GM12878 (cell line): ENCODE data around the gene ZDBF2. TPM values are rescaled to one million over a fixed set of nuclear protein-coding genes. Genes with fewer than 3 reads are reported as not detected.

ENCODE experiments used
- ATAC-seq: fragments of 200-7000 bp; cut with Tn5 transposase; 3 replicates; pipeline ENCODE4 v1.9.1; 2020; ENCODE audit warnings: mild to moderate bottlenecking, moderate library complexity
- BruUV-seq: library from RNA; stranded (reverse); fragments of 400-500 nt; replicated peaks from 2 replicates; lab custom pipeline; 2021; lab: Mats Ljungman, UMichigan
- CTCF ChIA-PET: fragments of 300-600 bp; sonication (Branson Sonifier 250); formaldehyde crosslinking; extraction: SDS; loops from one replicate; lab custom pipeline; 2021; ENCODE audit warnings: inconsistent platforms; lab: Yijun Ruan, JAX
- POLR2A ChIA-PET: fragments of 350-600 bp; formaldehyde crosslinking; extraction: SDS; loops from one replicate; lab custom pipeline; 2021; ENCODE audit warnings: inconsistent platforms; lab: Charles Lee
- RAD21 ChIA-PET: fragments of 300-600 bp; sonication (Branson Sonifier 250); formaldehyde crosslinking; loops from one replicate; lab custom pipeline; 2023; ENCODE audit warnings: antibody characterized with exemption; ENCODE audit not compliant: unreplicated experiment; lab: Charles Lee
- SMC1A ChIA-PET: fragments of 300-600 bp; sonication (Branson Sonifier 250); formaldehyde crosslinking; loops from one replicate; lab custom pipeline; 2023; ENCODE audit not compliant: unreplicated experiment, uncharacterized antibody; lab: Charles Lee
- DNase-seq: peaks from one replicate; pipeline ENCODE4 v3.0.0-alpha.2; 2011; ENCODE audit warnings: low read depth, low spot score
- FAIRE-seq: peaks from 3 replicates; lab custom pipeline; 2011; peaks lifted over from hg19 to GRCh38; lab: Jason Lieb, UNC
- H2AFZ ChIP-seq: 2 replicates; pipeline ENCODE4 v1.6.0; 2011; ENCODE audit warnings: low read depth, low read length, control low read depth; ENCODE audit not compliant: control insufficient read depth
- H3K27ac ChIP-seq: 2 replicates; pipeline ENCODE4 v1.5.1; 2011; ENCODE audit warnings: control low read depth; ENCODE audit not compliant: control insufficient read depth, insufficient read depth
- H3K27me3 ChIP-seq, 2 experiments: replicated peaks in 1 of 2; 2 replicates each; pipeline versions ENCODE4 v1.6.0 to v1.6.1; 2011; ENCODE audit warnings: low read length in 1 of 2; ENCODE audit not compliant: control insufficient read depth in 2 of 2, insufficient read depth in 2 of 2
- H3K36me3 ChIP-seq, 2 experiments: 2 replicates each; pipeline ENCODE4 v1.5.1; 2011; ENCODE audit warnings: low read length in 1 of 2; ENCODE audit not compliant: control insufficient read depth in 2 of 2, insufficient read depth in 2 of 2
- H3K4me1 ChIP-seq: 2 replicates; pipeline ENCODE4 v1.6.1; 2011; ENCODE audit warnings: mild to moderate bottlenecking, low read length, moderate library complexity, mixed read lengths; ENCODE audit not compliant: control insufficient read depth, insufficient read depth
- H3K4me2 ChIP-seq: 2 replicates; pipeline ENCODE4 v1.6.0; 2011; ENCODE audit warnings: control low read depth; ENCODE audit not compliant: control insufficient read depth, insufficient read depth
- H3K4me3 ChIP-seq: fragments of 200-600 bp; sonication (generic); 2 replicates; pipeline ENCODE4 v1.5.1; 2016
- H3K79me2 ChIP-seq: 2 replicates; pipeline ENCODE4 v1.6.0; 2011; ENCODE audit warnings: low read length; ENCODE audit not compliant: control insufficient read depth, insufficient read depth
- H3K9ac ChIP-seq: 2 replicates; pipeline ENCODE4 v1.8.0; 2011; ENCODE audit warnings: low read length, control low read depth, mixed read lengths; ENCODE audit not compliant: control insufficient read depth, insufficient read depth
- H3K9me3 ChIP-seq: replicated peaks from 3 replicates; pipeline ENCODE4 v1.5.1; 2011; ENCODE audit warnings: mild to moderate bottlenecking, low read length; ENCODE audit not compliant: control insufficient read depth, insufficient read depth
- H4K20me1 ChIP-seq: 2 replicates; pipeline ENCODE4 v1.6.0; 2011; ENCODE audit not compliant: control insufficient read depth, insufficient read depth
- EGR1 ChIP-seq, 2 experiments: IDR thresholded peaks; 1 replicate in 1 of 2; 2 replicates in 1 of 2; pipeline ENCODE4 v1.6.1; 2011 to 2012; ENCODE audit warnings: low read depth in 2 of 2, low read length in 2 of 2, borderline replicate concordance in 1 of 2, mild to moderate bottlenecking in 1 of 2, moderate library complexity in 1 of 2
- HDAC2 ChIP-seq: fragments of 200-600 bp; sonication (generic); IDR thresholded peaks from 2 replicates; pipeline ENCODE4 v1.6.1; 2017
- JUNB ChIP-seq: IDR thresholded peaks from 2 replicates; pipeline ENCODE4 v1.6.1; 2016; ENCODE audit warnings: antibody characterized with exemption, mild to moderate bottlenecking
- KLF5 ChIP-seq: fragments of 450-650 bp; IDR thresholded peaks from 2 replicates; pipeline ENCODE4 v1.6.1; 2014; ENCODE audit warnings: mild to moderate bottlenecking; ENCODE audit not compliant: partially characterized antibody
- MEF2A ChIP-seq: IDR thresholded peaks from 2 replicates; pipeline ENCODE4 v1.6.1; 2011; ENCODE audit warnings: low read depth, mild to moderate bottlenecking, low read length, moderate library complexity; ENCODE audit not compliant: insufficient read depth
- MEF2B ChIP-seq: fragments of 450-650 bp; IDR thresholded peaks from 2 replicates; pipeline ENCODE4 v1.6.1; 2018; ENCODE audit warnings: mild to moderate bottlenecking, moderate library complexity; ENCODE audit not compliant: partially characterized antibody, poor library complexity, severe bottlenecking
- MTA3 ChIP-seq: IDR thresholded peaks from 2 replicates; pipeline ENCODE4 v1.6.1; 2012; ENCODE audit warnings: low read length, inconsistent platforms, borderline replicate concordance
- PML ChIP-seq: IDR thresholded peaks from 2 replicates; pipeline ENCODE4 v1.6.1; 2012; ENCODE audit warnings: low read length, inconsistent platforms
- POU2F2 ChIP-seq: IDR thresholded peaks from 3 replicates; pipeline ENCODE4 v1.6.1; 2011; ENCODE audit warnings: low read depth, mild to moderate bottlenecking, low read length, borderline replicate concordance
- RBBP5 ChIP-seq: fragments of 200-600 bp; sonication (generic); conservative IDR thresholded peaks from 2 replicates; pipeline ENCODE4 v1.6.1; 2016
- RUNX3 ChIP-seq: IDR thresholded peaks from 2 replicates; pipeline ENCODE4 v1.6.1; 2012; ENCODE audit warnings: low read length, inconsistent platforms
- SKIL ChIP-seq: fragments of 450-650 bp; IDR thresholded peaks from 2 replicates; pipeline ENCODE4 v1.6.1; 2017; ENCODE audit warnings: mild to moderate bottlenecking, low read depth, inconsistent platforms; ENCODE audit not compliant: poor library complexity, severe bottlenecking
- SMARCA5 ChIP-seq: fragments of 450-650 bp; IDR thresholded peaks from 2 replicates; pipeline ENCODE4 v1.6.1; 2017; ENCODE audit warnings: mild to moderate bottlenecking
- YBX1 ChIP-seq: fragments of 450-650 bp; IDR thresholded peaks from 2 replicates; pipeline ENCODE4 v1.6.1; 2016; ENCODE audit warnings: antibody characterized with exemption
- ZNF274 ChIP-seq: IDR thresholded peaks from one replicate; pipeline ENCODE4 v1.8.0; 2011; ENCODE audit not compliant: insufficient read length, insufficient read depth
- ZSCAN29 ChIP-seq: fragments of 450-650 bp; IDR thresholded peaks from 2 replicates; pipeline ENCODE4 v1.6.1; 2017; ENCODE audit warnings: mild to moderate bottlenecking, moderate library complexity
- WGBS: methylation state at CpG from one replicate; pipeline ENCODE4 v1.1.6; 2016; ENCODE audit warnings: low lambda C conversion rate; ENCODE audit not compliant: insufficient replicate concordance, insufficient coverage; ENCODE audit errors: missing lambda C conversion rate; 5-methylcytosine and 5-hydroxymethylcytosine counted together
- in situ Hi-C: fragments of 300-500 bp; cut with MboI; formaldehyde crosslinking; loops from 9 replicates; pipeline ENCODE4 v1.14.3; 2018; ENCODE audit warnings: mixed read lengths
- intact Hi-C: fragments of 100-400 bp; cut with micrococcal nuclease; formaldehyde crosslinking; loops from one replicate; pipeline ENCODE4 v1.14.2; 2022; ENCODE audit not compliant: unreplicated experiment
- polyA plus RNA-seq, 11 experiments: library from polyadenylated mRNA; depleted of rRNA in 4 of 11; unstranded in 6 of 11; stranded (reverse) in 5 of 11; fragments of >200 nt; fragmentation: Nextera tagmentation in 4 of 11; fragmentation: Illumina TruSeq in 1 of 11; extraction: Ambion mirVana in 4 of 11; extraction: Trizol in 1 of 11; gene quantifications; 1 replicate in 1 of 11; 2 replicates in 10 of 11; pipeline versions ENCODE4 v1.2.1 to v1.2.3, GENCODE V29; 2011 to 2016; ENCODE audit warnings: inconsistent platforms in 2 of 11, missing spikeins in 2 of 11, low read depth in 1 of 11
- total RNA-seq, 4 experiments: library from RNA; depleted of rRNA in 3 of 4; stranded (reverse); fragments of >200 nt in 3 of 4; fragmentation: Illumina TruSeq in 1 of 4; extraction: Trizol in 1 of 4; gene quantifications; 2 replicates each; pipeline versions ENCODE4 v1.2.1 to v1.2.3, GENCODE V29; 2013 to 2021
- TF ChIP-seq, protein P1 (sequence below): IDR thresholded peaks from 2 replicates; pipeline ENCODE4 v1.6.1; 2012; ENCODE audit warnings: low read length, inconsistent platforms

ZDBF2 gene
- total and polyA plus RNA-seq, 10 of the 15 experiments (the other 5 are each of a cell fraction or from before 2014, with no cell fraction given), result 0.60 to 21.1 (median 4.2) TPM

DNA sequence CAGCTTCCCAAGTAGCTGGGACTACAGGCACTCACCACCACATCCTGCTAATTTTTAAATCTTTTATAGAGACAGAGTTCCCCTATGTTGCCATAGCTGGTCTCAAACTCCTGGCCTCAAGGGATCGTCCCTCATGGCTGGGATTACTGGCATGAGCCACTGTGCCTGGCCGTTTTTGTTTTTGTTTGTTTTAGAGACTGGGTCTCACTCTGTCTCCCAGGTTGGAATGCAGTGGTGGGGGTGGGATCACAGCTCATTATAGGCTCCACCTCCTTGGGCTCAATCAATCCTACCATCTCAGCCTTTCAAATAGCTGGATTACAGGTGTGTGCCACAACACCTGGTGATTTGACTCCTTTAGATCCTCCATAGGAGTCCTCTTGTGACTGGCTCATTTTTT lies 19.5 kb upstream of the ZDBF2 start (continued):
- TF ChIP-seq, protein P1, sequence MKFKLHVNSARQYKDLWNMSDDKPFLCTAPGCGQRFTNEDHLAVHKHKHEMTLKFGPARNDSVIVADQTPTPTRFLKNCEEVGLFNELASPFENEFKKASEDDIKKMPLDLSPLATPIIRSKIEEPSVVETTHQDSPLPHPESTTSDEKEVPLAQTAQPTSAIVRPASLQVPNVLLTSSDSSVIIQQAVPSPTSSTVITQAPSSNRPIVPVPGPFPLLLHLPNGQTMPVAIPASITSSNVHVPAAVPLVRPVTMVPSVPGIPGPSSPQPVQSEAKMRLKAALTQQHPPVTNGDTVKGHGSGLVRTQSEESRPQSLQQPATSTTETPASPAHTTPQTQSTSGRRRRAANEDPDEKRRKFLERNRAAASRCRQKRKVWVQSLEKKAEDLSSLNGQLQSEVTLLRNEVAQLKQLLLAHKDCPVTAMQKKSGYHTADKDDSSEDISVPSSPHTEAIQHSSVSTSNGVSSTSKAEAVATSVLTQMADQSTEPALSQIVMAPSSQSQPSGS, result no peak
- TF ChIP-seq HDAC2 (no peak), EGR1 (IDR thresholded peaks at IDR 0.05; ENCODE audit: borderline replicate concordance in 1 of 2, low read depth in 2 of 2, low read length in 2 of 2) (no peak), SMARCA5 (no peak), POU2F2 (no peak), YBX1 (no peak)

GRCh38 chr2:206256706-206257205 lies 17.7 kb upstream of the ZDBF2 start:
- no peak overlapping the region for H2AFZ ChIP-seq
- H4K20me1 ChIP-seq, result no peaks in the 10 kb centered on the region
- H3K9ac ChIP-seq, result no peak overlapping the region
- H3K4me1 ChIP-seq, result no peaks in the 10 kb centered on the region
- in situ Hi-C loops (no loop called here), intact Hi-C loops (no loop called here)
- CTCF ChIA-PET, result interaction anchor here (0.6 to 0.9 kb wide), 2 partner anchors 92 to 94 kb away, joined by 3 read pairs; no protein-coding TSS in a partner anchor
- 0 out of 3 replicates have a peak, but pooled peaks have one; percentile 10 for ATAC-seq
- no peak for FAIRE-seq
- no peak for DNase-seq
- no peak overlapping the region for H3K4me2 ChIP-seq
- no peaks in the 10 kb centered on the region for H3K79me2 ChIP-seq
- H3K36me3 ChIP-seq, result no peaks in the 10 kb centered on the region
- peaks cover 2 to 14% of the 10 kb centered on the region in 2 experiments for H3K27me3 ChIP-seq
- SMC1A ChIA-PET, result interaction anchor here (1.4 to 3.1 kb wide), 2 partner anchors 10 to 53 kb away, joined by 3 to 12 read pairs; no protein-coding TSS in a partner anchor
- no peaks in the 10 kb centered on the region; the same call in 2 of the 3 replicates for H3K9me3 ChIP-seq
- H3K27ac ChIP-seq, result no peak overlapping the region
- no peak overlapping the region for H3K4me3 ChIP-seq
- RAD21 ChIA-PET, result no interaction called here
- no TSS peak for BruUV-seq
- WGBS, result 41% methylated on average over 7 of the region's 7 CpGs
- POLR2A ChIA-PET, result interaction anchor here (1.1 kb wide), 1 partner anchor 19 kb away, joined by 3 read pairs; no protein-coding TSS in a partner anchor
- no peak for TF ChIP-seq PML
- TF ChIP-seq, protein P1, result no peak
- no peak for TF ChIP-seq MTA3
- TF ChIP-seq SKIL, result no peak
- no peak for TF ChIP-seq RBBP5
- TF ChIP-seq MEF2B, result no peak
- TF ChIP-seq ZNF274, result no peak
- no peak for TF ChIP-seq RUNX3
- TF ChIP-seq KLF5, result no peak
- no peak for TF ChIP-seq ZSCAN29
- TF ChIP-seq MEF2A, result no peak
- TF ChIP-seq JUNB, result no peak
